ENCODE results near the gene CPXM1.

GRCh38 chr20:2755451-2756055, 44.9 kb downstream of the CPXM1 start:
- TF ChIP-seq CTCF (IDR thresholded peaks at IDR 0.05; ENCODE audit: poor library complexity) (no peak), EZH2phosphoT487 (IDR thresholded peaks at IDR 0.05; ENCODE audit: low read depth, severe bottlenecking, unreplicated experiment) (no peak), EZH2 (IDR thresholded peaks at IDR 0.05; ENCODE audit: borderline replicate concordance) (no peak)

All from hepatocyte (in vitro differentiated cells).